ENCODE data around the gene PEAK1. TPM values are rescaled to one million over a fixed set of nuclear protein-coding genes. Genes with fewer than 3 reads are reported as not detected.

The PEAK1 gene
- total RNA-seq, 1 donor from 2014 or later: 125 TPM

GRCh38 chr15:77333166-77333565 lies 86.7 kb downstream of the PEAK1 start:
- Mint-ChIP-seq H3K36me3 (ENCODE audit: unreplicated experiment) (peaks cover 2% of the 10 kb centered on the region), H3K27ac (ENCODE audit: unreplicated experiment) (no peak overlapping the region), H3K27me3 (ENCODE audit: unreplicated experiment) (no peaks in the 10 kb centered on the region), H3K4me1 (ENCODE audit: unreplicated experiment) (peaks cover 33% of the 10 kb centered on the region), H3K9me3 (ENCODE audit: unreplicated experiment) (no peaks in the 10 kb centered on the region), H3K4me3 (ENCODE audit: unreplicated experiment) (no peak overlapping the region)
- TF ChIP-seq, protein P1, sequence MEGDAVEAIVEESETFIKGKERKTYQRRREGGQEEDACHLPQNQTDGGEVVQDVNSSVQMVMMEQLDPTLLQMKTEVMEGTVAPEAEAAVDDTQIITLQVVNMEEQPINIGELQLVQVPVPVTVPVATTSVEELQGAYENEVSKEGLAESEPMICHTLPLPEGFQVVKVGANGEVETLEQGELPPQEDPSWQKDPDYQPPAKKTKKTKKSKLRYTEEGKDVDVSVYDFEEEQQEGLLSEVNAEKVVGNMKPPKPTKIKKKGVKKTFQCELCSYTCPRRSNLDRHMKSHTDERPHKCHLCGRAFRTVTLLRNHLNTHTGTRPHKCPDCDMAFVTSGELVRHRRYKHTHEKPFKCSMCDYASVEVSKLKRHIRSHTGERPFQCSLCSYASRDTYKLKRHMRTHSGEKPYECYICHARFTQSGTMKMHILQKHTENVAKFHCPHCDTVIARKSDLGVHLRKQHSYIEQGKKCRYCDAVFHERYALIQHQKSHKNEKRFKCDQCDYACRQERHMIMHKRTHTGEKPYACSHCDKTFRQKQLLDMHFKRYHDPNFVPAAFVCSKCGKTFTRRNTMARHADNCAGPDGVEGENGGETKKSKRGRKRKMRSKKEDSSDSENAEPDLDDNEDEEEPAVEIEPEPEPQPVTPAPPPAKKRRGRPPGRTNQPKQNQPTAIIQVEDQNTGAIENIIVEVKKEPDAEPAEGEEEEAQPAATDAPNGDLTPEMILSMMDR (IDR thresholded peaks at IDR 0.05): no peak
- DNase-seq (ENCODE audit: extremely low spot score, unreplicated experiment): no peak

- TF ChIP-seq, protein P1 (IDR thresholded peaks at IDR 0.05): no peak
- no peaks in the 10 kb centered on the region for H3K9me3 Mint-ChIP-seq (ENCODE audit: unreplicated experiment)
- no peak for DNase-seq (ENCODE audit: extremely low spot score, unreplicated experiment)
- no peaks in the 10 kb centered on the region for H3K36me3 Mint-ChIP-seq (ENCODE audit: unreplicated experiment)
- H3K27me3 Mint-ChIP-seq (ENCODE audit: unreplicated experiment): no peaks in the 10 kb centered on the region
- no peak overlapping the region for H3K27ac Mint-ChIP-seq (ENCODE audit: unreplicated experiment)
- no peak overlapping the region for H3K4me3 Mint-ChIP-seq (ENCODE audit: unreplicated experiment)
- H3K4me1 Mint-ChIP-seq (ENCODE audit: unreplicated experiment): peaks cover 46% of the 10 kb centered on the region
These were observed 90.7 kb downstream of the PEAK1 start for GRCh38 chr15:77329202-77329601.

DNA sequence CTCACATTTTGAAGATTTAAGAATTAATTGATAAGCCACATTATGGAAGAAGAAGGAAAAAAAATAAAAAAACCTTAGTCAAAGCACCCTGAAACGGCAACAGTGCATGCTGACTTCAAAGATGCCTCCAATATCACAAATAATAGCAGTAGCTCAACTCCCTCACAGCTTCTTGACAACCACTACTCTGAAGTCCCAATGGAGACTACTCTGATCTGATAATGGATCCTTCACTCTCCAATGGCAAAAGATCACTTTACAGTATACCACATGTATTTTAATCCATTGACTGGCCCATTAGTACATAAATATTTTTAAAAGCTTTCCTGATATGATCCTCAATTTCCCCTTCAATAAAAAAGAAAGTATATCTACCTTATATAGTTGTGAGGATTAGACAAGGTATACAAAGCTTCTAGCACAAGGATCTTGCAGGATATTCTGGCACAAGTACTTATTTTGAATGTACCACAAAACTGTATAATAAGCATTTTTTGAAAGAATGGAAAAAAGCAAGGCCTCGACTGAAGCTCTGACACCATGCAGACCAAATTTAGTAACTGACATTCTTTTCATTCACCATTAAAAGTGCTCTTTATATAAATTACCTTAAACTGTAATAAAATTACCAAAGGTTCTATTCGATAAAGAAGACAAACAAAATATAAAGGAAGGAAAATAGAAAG lies 91.9 kb downstream of the PEAK1 start:
- TF ChIP-seq, protein P1 (IDR thresholded peaks at IDR 0.05): no peak
- H3K9me3 Mint-ChIP-seq (ENCODE audit: unreplicated experiment): peaks cover 4% of the 10 kb centered on the region
- no peaks in the 10 kb centered on the region for H3K36me3 Mint-ChIP-seq (ENCODE audit: unreplicated experiment)
- peaks cover 45% of the 10 kb centered on the region for H3K4me1 Mint-ChIP-seq (ENCODE audit: unreplicated experiment)
- DNase-seq (ENCODE audit: extremely low spot score, unreplicated experiment): no peak
- peak overlapping the region; percentile 24 for H3K27ac Mint-ChIP-seq (ENCODE audit: unreplicated experiment)
- H3K27me3 Mint-ChIP-seq (ENCODE audit: unreplicated experiment): no peaks in the 10 kb centered on the region
- no peak overlapping the region for H3K4me3 Mint-ChIP-seq (ENCODE audit: unreplicated experiment)

GRCh38 chr15:77327168-77327567 lies 92.7 kb downstream of the PEAK1 start:
- TF ChIP-seq, protein P1 (IDR thresholded peaks at IDR 0.05): no peak
- H3K4me1 Mint-ChIP-seq (ENCODE audit: unreplicated experiment): peaks cover 45% of the 10 kb centered on the region
- H3K9me3 Mint-ChIP-seq (ENCODE audit: unreplicated experiment): peaks cover 4% of the 10 kb centered on the region
- H3K4me3 Mint-ChIP-seq (ENCODE audit: unreplicated experiment): no peak overlapping the region
- H3K27ac Mint-ChIP-seq (ENCODE audit: unreplicated experiment): no peak overlapping the region
- H3K36me3 Mint-ChIP-seq (ENCODE audit: unreplicated experiment): no peaks in the 10 kb centered on the region
- H3K27me3 Mint-ChIP-seq (ENCODE audit: unreplicated experiment): no peaks in the 10 kb centered on the region
- no peak for DNase-seq (ENCODE audit: extremely low spot score, unreplicated experiment)

DNA sequence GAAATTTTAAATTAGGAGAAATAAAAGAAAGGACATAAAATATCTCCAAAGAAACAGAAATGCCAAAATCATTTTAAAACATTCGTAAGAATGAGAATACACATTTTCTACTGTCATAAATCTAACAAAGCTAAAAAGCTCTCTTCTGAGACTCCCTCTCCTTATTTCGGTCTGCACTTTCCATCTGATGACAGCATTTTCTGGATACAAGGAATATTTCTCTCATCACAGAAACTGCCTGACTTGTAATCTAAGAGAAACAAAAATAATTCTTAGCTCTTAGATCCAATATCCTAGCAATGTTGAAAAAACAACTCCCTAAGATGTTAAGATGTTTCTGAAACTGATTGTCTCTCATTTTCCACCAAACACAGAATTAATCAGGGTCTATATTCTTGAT lies 93.5 kb downstream of the PEAK1 start:
- peaks cover 45% of the 10 kb centered on the region for H3K4me1 Mint-ChIP-seq (ENCODE audit: unreplicated experiment)
- peak overlapping the region; percentile 66 for H3K27ac Mint-ChIP-seq (ENCODE audit: unreplicated experiment)
- no peaks in the 10 kb centered on the region for H3K27me3 Mint-ChIP-seq (ENCODE audit: unreplicated experiment)
- H3K4me3 Mint-ChIP-seq (ENCODE audit: unreplicated experiment): no peak overlapping the region
- peaks cover 4% of the 10 kb centered on the region for H3K9me3 Mint-ChIP-seq (ENCODE audit: unreplicated experiment)
- no peak for DNase-seq (ENCODE audit: extremely low spot score, unreplicated experiment)
- TF ChIP-seq, protein P1 (IDR thresholded peaks at IDR 0.05): no peak
- peaks cover 6% of the 10 kb centered on the region for H3K36me3 Mint-ChIP-seq (ENCODE audit: unreplicated experiment)
